BJ (cell line): ENCODE results near the gene BICD2. TPM values are rescaled to one million over a fixed set of nuclear protein-coding genes. Genes with fewer than 3 reads are reported as not detected.

Source experiments
- CTCF ChIA-PET: fragments of 350-600 bp; formaldehyde crosslinking; extraction: SDS; loops from one replicate; lab custom pipeline; 2021; ENCODE audit warnings: antibody characterized with exemption, inconsistent platforms; lab: Yijun Ruan, JAX
- POLR2A ChIA-PET: fragments of 300-600 bp; sonication (Branson Sonifier 250); formaldehyde crosslinking; extraction: SDS; loops from one replicate; lab custom pipeline; 2021; ENCODE audit warnings: antibody characterized with exemption; lab: Charles Lee
- DNase-seq: peaks from one replicate; pipeline ENCODE4 v3.0.0-alpha.2; 2011; ENCODE audit warnings: low read depth
- H3K27me3 ChIP-seq: 2 replicates; pipeline ENCODE4 v1.6.0; 2011; ENCODE audit warnings: low read length; ENCODE audit not compliant: control insufficient read depth, insufficient read depth
- H3K36me3 ChIP-seq: 2 replicates; pipeline ENCODE4 v1.5.1; 2011; ENCODE audit warnings: low read length; ENCODE audit not compliant: control insufficient read depth, insufficient read depth
- H3K4me3 ChIP-seq: 2 replicates; pipeline ENCODE4 v1.5.1; 2011; ENCODE audit warnings: low read depth, mild to moderate bottlenecking, control low read depth, low read length
- polyA plus RNA-seq: library from polyadenylated mRNA; depleted of rRNA; stranded (reverse); fragments of >200 nt; gene quantifications from 2 replicates; pipeline ENCODE4 v1.2.3, GENCODE V29; 2011
- TF ChIP-seq, protein P1 (sequence below): IDR thresholded peaks from 2 replicates; pipeline ENCODE4 v1.5.1; 2011; ENCODE audit warnings: low read depth, mild to moderate bottlenecking, control low read depth, inconsistent platforms, low read length, moderate library complexity; ENCODE audit not compliant: insufficient read depth

BICD2 gene
- polyA plus RNA-seq, 1 experiment, result 11.6 TPM

DNA sequence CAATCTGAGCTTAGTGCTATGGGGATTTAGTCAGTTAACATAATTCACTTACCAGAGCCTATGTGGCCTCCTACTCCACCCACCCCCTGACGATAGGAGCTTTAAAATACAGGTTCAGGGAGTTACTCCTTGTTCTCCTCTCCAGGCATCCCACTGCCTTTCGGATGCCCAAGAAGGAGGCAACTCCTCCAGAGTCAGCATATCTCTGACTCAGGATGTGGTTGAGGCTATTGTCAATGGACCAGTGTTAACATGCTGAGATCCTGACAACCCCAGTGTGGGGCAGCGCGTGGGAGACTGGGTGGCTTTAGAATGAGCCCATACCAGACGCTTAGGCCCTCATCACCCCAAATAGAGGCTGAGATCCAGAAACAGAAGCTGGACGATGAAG is 27.4 kb downstream of the BICD2 start:
- DNase-seq, result no peak
- TF ChIP-seq, protein P1, sequence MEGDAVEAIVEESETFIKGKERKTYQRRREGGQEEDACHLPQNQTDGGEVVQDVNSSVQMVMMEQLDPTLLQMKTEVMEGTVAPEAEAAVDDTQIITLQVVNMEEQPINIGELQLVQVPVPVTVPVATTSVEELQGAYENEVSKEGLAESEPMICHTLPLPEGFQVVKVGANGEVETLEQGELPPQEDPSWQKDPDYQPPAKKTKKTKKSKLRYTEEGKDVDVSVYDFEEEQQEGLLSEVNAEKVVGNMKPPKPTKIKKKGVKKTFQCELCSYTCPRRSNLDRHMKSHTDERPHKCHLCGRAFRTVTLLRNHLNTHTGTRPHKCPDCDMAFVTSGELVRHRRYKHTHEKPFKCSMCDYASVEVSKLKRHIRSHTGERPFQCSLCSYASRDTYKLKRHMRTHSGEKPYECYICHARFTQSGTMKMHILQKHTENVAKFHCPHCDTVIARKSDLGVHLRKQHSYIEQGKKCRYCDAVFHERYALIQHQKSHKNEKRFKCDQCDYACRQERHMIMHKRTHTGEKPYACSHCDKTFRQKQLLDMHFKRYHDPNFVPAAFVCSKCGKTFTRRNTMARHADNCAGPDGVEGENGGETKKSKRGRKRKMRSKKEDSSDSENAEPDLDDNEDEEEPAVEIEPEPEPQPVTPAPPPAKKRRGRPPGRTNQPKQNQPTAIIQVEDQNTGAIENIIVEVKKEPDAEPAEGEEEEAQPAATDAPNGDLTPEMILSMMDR, result no peak
- Histone ChIP-seq H3K4me3 (no peak overlapping the region), H3K27me3 (no peaks in the 10 kb centered on the region), H3K36me3 (no peaks in the 10 kb centered on the region)
- POLR2A ChIA-PET, result no interaction called here
- CTCF ChIA-PET, result interaction anchor here (1.2 kb wide), 1 partner anchor 21 kb away, joined by 4 read pairs; no protein-coding TSS in a partner anchor

DNA sequence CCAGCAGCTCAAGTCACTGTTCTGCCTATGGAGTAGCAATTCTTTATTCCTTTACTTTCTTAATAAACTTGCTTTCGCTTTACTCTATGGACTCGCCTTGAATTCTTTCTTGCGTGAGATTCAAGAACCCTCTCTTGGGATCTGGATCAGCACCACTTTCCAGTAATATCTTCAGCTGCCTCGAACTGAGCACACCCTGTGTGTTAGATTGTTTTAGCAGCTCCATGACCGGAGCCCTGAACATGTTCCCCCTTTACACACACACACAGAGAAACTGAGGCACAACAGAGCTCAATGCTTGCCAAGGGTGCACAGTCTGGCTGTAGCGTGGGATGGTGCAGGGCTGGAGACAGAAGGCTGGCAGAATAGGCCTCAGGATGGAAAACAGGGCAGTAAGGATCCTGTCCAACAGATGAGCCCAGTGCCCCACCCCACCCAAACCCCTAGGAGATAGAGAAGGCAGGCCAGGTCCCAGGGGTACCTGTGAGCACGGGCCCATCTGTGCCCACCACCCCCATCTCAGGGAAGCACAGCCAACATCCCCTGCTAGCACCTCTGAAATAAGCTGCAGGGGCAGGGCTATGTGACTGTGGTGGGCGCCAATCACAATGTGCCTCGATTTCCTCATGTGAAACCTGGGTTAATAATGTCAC is 27.9 kb downstream of the BICD2 start:
- Histone ChIP-seq H3K4me3 (no peak overlapping the region), H3K36me3 (no peaks in the 10 kb centered on the region), H3K27me3 (no peaks in the 10 kb centered on the region)
- ChIA-PET CTCF (interaction anchor here (0.6 to 1.2 kb wide), 3 partner anchors 20 to 598 kb away, joined by 3 to 4 read pairs (median 3); no protein-coding TSS in a partner anchor), POLR2A (no interaction called here)
- TF ChIP-seq, protein P1, result no peak
- no peak for DNase-seq

DNA sequence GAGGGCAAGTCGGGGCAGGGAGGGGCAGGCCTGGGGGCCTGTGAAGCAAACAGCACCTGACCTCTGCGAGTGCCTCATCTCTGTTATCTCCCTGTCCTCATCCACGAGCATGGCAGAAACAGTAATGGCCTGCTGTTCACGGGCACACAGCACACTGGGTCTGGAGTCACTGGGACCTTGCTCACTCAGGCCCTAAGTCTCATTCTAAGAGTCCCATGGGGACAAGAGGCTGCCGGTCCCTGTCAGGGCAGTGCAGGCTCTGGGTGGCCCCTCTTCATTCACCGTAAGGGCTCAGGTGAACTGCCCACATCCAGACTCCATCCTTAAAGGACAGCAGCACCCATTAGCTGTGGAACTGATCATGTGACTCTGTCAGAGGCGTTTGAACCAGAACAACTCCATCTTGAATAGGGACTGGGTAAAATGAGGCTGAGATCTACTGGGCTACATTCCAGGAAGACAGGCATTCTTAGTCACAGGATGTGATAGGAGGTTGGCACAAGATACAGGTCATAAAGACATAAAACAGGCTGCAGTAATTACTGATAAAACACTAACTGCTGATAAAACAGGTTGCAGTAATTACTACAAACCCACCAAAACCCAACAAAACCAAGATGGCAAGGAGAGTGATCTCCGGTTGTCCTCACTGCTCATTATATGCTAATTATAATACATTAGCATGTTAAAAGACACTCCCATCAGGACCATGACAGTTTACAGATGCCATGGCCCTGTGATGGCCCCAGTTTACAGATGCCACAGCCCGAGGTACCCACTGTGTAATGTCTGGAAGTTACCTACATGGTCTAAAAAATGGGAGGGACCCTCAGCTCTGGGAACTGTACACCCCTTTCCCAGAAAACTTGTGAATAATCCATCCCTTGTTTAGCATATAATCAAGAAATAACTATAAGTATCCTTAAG is 28.7 kb downstream of the BICD2 start:
- ChIA-PET POLR2A (no interaction called here), CTCF (interaction anchor here (0.6 to 1.9 kb wide), 4 partner anchors 19 to 597 kb away, joined by 3 to 10 read pairs (median 4); no protein-coding TSS in a partner anchor)
- TF ChIP-seq, protein P1, result no peak
- H3K4me3 ChIP-seq, result no peak overlapping the region
- 0 out of 2 replicates have a peak, but pooled peaks cover 1% of the 10 kb centered on the region for H3K36me3 ChIP-seq
- no peak for DNase-seq
- H3K27me3 ChIP-seq, result no peaks in the 10 kb centered on the region

DNA sequence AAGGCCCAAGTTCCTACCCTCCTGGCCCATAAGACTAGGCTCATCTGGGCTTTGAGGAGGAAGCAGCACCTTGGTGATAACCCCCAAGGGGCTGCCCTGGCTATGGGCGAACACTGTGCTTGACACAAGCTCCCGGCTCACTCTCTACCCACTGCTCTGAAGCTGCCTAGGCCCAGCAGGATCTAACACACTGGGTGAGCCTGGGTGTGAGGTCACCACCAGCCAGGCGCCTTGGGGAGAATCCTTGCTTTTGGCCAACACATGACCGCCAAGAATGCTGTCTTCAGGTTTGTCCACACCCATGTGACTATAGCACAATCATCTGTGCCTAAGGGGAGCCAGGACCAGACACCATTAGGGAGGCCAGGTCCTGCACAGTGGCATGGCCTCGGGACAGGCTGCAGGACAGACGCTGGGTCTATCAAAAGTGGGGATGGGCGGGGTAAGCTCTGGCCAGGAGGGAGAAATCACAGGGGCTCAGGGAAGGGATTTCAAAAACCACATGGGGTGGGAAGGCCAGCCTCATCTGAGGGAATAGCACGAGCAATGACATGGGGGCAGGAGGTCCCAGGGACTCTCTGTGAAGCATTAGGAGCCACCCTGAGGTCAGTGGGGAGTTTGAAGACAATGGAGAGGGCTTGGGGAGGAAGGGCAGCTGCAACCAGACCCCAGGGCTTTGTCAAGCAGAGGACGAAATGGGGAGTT is 29.6 kb downstream of the BICD2 start:
- no peak for DNase-seq
- TF ChIP-seq, protein P1, result no peak
- Histone ChIP-seq H3K4me3 (no peak overlapping the region), H3K36me3 (0 out of 2 replicates have a peak, but pooled peaks cover 1% of the 10 kb centered on the region), H3K27me3 (no peaks in the 10 kb centered on the region)
- CTCF ChIA-PET, result interaction anchor here (0.8 to 1.9 kb wide), 3 partner anchors 11 to 56 kb away, joined by 4 to 10 read pairs (median 4); no protein-coding TSS in a partner anchor
- POLR2A ChIA-PET, result no interaction called here
